OCI-LY3 (cell line): ENCODE data around the gene ROR2.
"Not testable (repeated sequence)": the region's sequence is repeated elsewhere in the genome, so short reads cannot be mapped to it uniquely, and the experiment has no call there.

Source experiments
- EZH2phosphoT487 ChIP-seq: fragments of 200-600 bp; shearing (Covaris generic); IDR thresholded peaks from 2 replicates; pipeline ENCODE4 v1.6.1; 2018; ENCODE audit warnings: antibody characterized with exemption, mixed run types, low read depth
- TF ChIP-seq, protein P1 (sequence below): fragments of 200-600, 300-600 bp; sonication (generic); IDR thresholded peaks from 2 replicates; pipeline ENCODE4 v1.5.1; 2014; ENCODE audit warnings: antibody characterized with exemption, low read length, low read depth

- TF ChIP-seq, protein P1, sequence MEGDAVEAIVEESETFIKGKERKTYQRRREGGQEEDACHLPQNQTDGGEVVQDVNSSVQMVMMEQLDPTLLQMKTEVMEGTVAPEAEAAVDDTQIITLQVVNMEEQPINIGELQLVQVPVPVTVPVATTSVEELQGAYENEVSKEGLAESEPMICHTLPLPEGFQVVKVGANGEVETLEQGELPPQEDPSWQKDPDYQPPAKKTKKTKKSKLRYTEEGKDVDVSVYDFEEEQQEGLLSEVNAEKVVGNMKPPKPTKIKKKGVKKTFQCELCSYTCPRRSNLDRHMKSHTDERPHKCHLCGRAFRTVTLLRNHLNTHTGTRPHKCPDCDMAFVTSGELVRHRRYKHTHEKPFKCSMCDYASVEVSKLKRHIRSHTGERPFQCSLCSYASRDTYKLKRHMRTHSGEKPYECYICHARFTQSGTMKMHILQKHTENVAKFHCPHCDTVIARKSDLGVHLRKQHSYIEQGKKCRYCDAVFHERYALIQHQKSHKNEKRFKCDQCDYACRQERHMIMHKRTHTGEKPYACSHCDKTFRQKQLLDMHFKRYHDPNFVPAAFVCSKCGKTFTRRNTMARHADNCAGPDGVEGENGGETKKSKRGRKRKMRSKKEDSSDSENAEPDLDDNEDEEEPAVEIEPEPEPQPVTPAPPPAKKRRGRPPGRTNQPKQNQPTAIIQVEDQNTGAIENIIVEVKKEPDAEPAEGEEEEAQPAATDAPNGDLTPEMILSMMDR, result not testable (repeated sequence)
- TF ChIP-seq EZH2phosphoT487, result not testable (repeated sequence)
These were observed 151.5 kb downstream of the ROR2 start for GRCh38 chr9:91798273-91799112.
